ENCODE measurements around the gene CYB5R3.

GRCh38 chr22:42591987-42592386 is 57.2 kb downstream of the CYB5R3 start:
- TF ChIP-seq, protein P1, sequence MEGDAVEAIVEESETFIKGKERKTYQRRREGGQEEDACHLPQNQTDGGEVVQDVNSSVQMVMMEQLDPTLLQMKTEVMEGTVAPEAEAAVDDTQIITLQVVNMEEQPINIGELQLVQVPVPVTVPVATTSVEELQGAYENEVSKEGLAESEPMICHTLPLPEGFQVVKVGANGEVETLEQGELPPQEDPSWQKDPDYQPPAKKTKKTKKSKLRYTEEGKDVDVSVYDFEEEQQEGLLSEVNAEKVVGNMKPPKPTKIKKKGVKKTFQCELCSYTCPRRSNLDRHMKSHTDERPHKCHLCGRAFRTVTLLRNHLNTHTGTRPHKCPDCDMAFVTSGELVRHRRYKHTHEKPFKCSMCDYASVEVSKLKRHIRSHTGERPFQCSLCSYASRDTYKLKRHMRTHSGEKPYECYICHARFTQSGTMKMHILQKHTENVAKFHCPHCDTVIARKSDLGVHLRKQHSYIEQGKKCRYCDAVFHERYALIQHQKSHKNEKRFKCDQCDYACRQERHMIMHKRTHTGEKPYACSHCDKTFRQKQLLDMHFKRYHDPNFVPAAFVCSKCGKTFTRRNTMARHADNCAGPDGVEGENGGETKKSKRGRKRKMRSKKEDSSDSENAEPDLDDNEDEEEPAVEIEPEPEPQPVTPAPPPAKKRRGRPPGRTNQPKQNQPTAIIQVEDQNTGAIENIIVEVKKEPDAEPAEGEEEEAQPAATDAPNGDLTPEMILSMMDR (IDR thresholded peaks at IDR 0.05): no peak
- TF ChIP-seq MAZ (IDR thresholded peaks at IDR 0.05; ENCODE audit: borderline replicate concordance, low read depth, low read length) (no peak), MYC (IDR thresholded peaks at IDR 0.05; ENCODE audit: borderline replicate concordance, low read length) (no peak), EP300 (IDR thresholded peaks at IDR 0.05) (no peak), RNF2 (IDR thresholded peaks at IDR 0.05; ENCODE audit: borderline replicate concordance, low read depth) (no peak), ZFP36 (IDR thresholded peaks at IDR 0.05; ENCODE audit: borderline replicate concordance, partially characterized antibody) (no peak), HDAC2 (IDR thresholded peaks at IDR 0.05) (no peak), POLR2A (IDR thresholded peaks at IDR 0.05; ENCODE audit: low read length) (no peak), CEBPB (IDR thresholded peaks at IDR 0.05) (no peak)
- TF ChIP-seq, protein P2, sequence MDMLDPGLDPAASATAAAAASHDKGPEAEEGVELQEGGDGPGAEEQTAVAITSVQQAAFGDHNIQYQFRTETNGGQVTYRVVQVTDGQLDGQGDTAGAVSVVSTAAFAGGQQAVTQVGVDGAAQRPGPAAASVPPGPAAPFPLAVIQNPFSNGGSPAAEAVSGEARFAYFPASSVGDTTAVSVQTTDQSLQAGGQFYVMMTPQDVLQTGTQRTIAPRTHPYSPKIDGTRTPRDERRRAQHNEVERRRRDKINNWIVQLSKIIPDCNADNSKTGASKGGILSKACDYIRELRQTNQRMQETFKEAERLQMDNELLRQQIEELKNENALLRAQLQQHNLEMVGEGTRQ (IDR thresholded peaks at IDR 0.05): no peak
- TF ChIP-seq, protein P3, sequence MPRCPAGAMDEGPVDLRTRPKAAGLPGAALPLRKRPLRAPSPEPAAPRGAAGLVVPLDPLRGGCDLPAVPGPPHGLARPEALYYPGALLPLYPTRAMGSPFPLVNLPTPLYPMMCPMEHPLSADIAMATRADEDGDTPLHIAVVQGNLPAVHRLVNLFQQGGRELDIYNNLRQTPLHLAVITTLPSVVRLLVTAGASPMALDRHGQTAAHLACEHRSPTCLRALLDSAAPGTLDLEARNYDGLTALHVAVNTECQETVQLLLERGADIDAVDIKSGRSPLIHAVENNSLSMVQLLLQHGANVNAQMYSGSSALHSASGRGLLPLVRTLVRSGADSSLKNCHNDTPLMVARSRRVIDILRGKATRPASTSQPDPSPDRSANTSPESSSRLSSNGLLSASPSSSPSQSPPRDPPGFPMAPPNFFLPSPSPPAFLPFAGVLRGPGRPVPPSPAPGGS (IDR thresholded peaks at IDR 0.05): no peak
